VCaP (cell line): ENCODE results near the gene RALGAPA2.

Source experiments
- H3K27ac ChIP-seq: fragments of 450-650 bp; 2 replicates; pipeline ENCODE4 v1.5.1; 2017
- CTCF ChIP-seq: fragments of 450-650 bp; conservative IDR thresholded peaks from 2 replicates; pipeline ENCODE4 v1.5.1; 2017; ENCODE audit warnings: mild to moderate bottlenecking, moderate library complexity

The RALGAPA2 gene

GRCh38 chr20:20491110-20491783, 221.2 kb downstream of the RALGAPA2 start:
- TF ChIP-seq CTCF, result no peak
- H3K27ac ChIP-seq, result no peak overlapping the region

- TF ChIP-seq CTCF, result no peak
- no peak overlapping the region for H3K27ac ChIP-seq
Measured at GRCh38 chr20:20490673-20491072, 221.8 kb downstream of the RALGAPA2 start.

- H3K27ac ChIP-seq, result no peak overlapping the region
- TF ChIP-seq CTCF, result no peak
Measured at GRCh38 chr20:20489648-20490341, 222.6 kb downstream of the RALGAPA2 start.

GRCh38 chr20:20489054-20489453, 223.4 kb downstream of the RALGAPA2 start:
- no peak for TF ChIP-seq CTCF
- no peak overlapping the region for H3K27ac ChIP-seq

GRCh38 chr20:20488388-20488787, 224.1 kb downstream of the RALGAPA2 start:
- H3K27ac ChIP-seq, result no peak overlapping the region
- TF ChIP-seq CTCF, result no peak

- no peak for TF ChIP-seq CTCF
- H3K27ac ChIP-seq, result no peak overlapping the region
Measured at GRCh38 chr20:20487811-20488210, 224.6 kb downstream of the RALGAPA2 start.

GRCh38 chr20:20483328-20483727, 229.1 kb downstream of the RALGAPA2 start:
- no peak for TF ChIP-seq CTCF
- H3K27ac ChIP-seq, result peak overlapping the region; percentile 64
